22Rv1 (cell line): Measurements from ENCODE around the gene PSMF1.

ENCODE experiments used
- H3K27ac ChIP-seq: fragments of 450-650 bp; 2 replicates; pipeline ENCODE4 v1.5.1; 2017
- CTCF ChIP-seq: fragments of 450-650 bp; IDR thresholded peaks from 2 replicates; pipeline ENCODE4 v1.5.1; 2017; ENCODE audit warnings: mild to moderate bottlenecking
- ZFX ChIP-seq: fragments of 450-650 bp; IDR thresholded peaks from 2 replicates; pipeline ENCODE4 v1.6.1; 2017; ENCODE audit warnings: antibody characterized with exemption, borderline replicate concordance

PSMF1 gene

GRCh38 chr20:1150968-1151367 lies 32.6 kb downstream of the PSMF1 start:
- H3K27ac ChIP-seq, result no peak overlapping the region
- no peak for TF ChIP-seq ZFX
- no peak for TF ChIP-seq CTCF

GRCh38 chr20:1154226-1154625 lies 35.8 kb downstream of the PSMF1 start:
- H3K27ac ChIP-seq, result no peak overlapping the region
- TF ChIP-seq ZFX (no peak), CTCF (no peak)

GRCh38 chr20:1154691-1155090 lies 36.3 kb downstream of the PSMF1 start:
- TF ChIP-seq CTCF (no peak), ZFX (no peak)
- no peak overlapping the region for H3K27ac ChIP-seq

GRCh38 chr20:1155342-1155741 lies 36.9 kb downstream of the PSMF1 start:
- H3K27ac ChIP-seq, result no peak overlapping the region
- TF ChIP-seq ZFX (no peak), CTCF (no peak)

GRCh38 chr20:1160496-1160895 lies 42.1 kb downstream of the PSMF1 start:
- H3K27ac ChIP-seq, result no peak overlapping the region
- TF ChIP-seq ZFX (no peak), CTCF (no peak)

DNA sequence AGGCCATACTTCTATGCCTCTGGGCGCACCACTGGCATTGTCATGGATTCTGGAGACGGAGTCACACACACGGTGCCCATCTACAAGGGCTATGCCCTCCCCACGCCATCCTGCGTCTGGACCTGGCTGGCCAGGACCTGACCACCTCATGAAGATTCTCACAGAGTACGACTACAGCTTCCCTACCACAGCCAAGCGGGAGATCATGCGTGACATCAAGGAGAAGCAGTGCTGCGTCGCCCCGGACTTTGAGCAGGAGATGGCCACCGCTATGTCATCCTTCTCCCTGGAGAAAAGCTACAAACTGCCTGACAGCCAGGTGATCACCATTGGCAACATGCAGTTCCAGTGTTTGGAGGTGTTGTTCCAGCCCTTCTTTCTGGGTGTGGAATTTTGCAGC lies 42.6 kb downstream of the PSMF1 start:
- TF ChIP-seq CTCF (no peak), ZFX (no peak)
- H3K27ac ChIP-seq, result no peak overlapping the region

DNA sequence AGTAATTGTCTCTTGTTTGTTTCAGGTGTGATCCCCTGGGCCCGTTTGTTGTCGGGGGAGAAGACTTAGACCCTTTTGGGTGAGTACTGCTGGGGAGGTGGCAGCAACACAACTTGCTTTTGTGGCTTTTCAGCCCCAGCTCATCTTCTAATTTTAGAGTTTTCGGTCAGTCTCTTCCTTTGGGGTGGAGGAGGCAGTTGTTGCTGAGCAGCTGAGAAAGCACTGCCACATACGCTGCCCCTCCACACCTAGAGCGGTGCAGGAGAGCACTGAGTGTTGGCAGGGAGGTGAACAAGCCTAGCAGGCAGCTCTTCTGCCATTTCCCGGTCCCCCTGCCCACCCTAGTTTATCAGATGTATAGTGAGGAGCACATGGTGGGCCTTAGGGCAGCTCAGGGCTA lies 44.7 kb downstream of the PSMF1 start:
- H3K27ac ChIP-seq, result no peak overlapping the region

More for the DNA sequence above, 44.7 kb downstream of the PSMF1 start:
- no peak for TF ChIP-seq CTCF
- TF ChIP-seq ZFX, result no peak
